ENCODE data around the gene PRPS1L1. TPM values are rescaled to one million over a fixed set of nuclear protein-coding genes. Genes with fewer than 3 reads are reported as not detected.

PRPS1L1 gene
- total and polyA plus RNA-seq, 2 of the 8 experiments (the other 6 are each of a cell fraction or from before 2014, with no cell fraction given) = not detected

DNA sequence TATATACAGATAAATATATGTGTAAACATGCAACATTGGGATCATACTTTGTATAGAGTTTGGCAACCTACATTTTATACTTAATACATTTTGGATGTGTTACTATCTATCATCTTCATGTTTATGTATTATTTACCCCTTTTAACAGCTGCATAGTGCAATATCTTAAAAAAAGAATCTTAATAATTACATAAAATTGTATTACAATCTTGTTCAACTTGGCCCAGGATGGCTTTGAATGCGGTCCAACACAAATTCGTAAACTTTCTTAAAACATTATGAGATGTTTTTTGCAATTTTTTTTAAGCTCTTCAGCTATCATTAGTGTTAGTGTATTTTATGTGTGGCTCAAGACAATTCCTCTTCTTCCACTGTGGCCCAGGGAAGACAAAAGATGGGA is 26.3 kb upstream of the PRPS1L1 start:
- Histone ChIP-seq H3K23ac (ENCODE audit: insufficient read length) (no peak overlapping the region), H3K79me1 (ENCODE audit: low read depth, low read length) (no peaks in the 10 kb centered on the region), H3K36me3 (ENCODE audit: control insufficient read depth in 2 of 4, insufficient read depth in 4 of 4, low read length in 3 of 4) (no peaks in the 10 kb centered on the region), H3K4me3 (ENCODE audit: extremely low read depth in 1 of 4, insufficient read depth in 2 of 4, low read depth in 3 of 4, low read length in 4 of 4) (no peak overlapping the region), H2BK20ac (ENCODE audit: low read length) (no peak overlapping the region), H3K27ac (ENCODE audit: low read depth, low read length) (no peak overlapping the region), H2BK12ac (ENCODE audit: low read depth, low read length) (no peak overlapping the region), H2BK5ac (ENCODE audit: low read depth, low read length) (no peak overlapping the region), H4K8ac (ENCODE audit: extremely low read depth, insufficient read depth, low read length) (no peak overlapping the region), H2AK5ac (ENCODE audit: low read depth, low read length) (no peak overlapping the region), H3K18ac (ENCODE audit: extremely low read depth, low read length) (no peak overlapping the region), H3K14ac (ENCODE audit: insufficient read length) (no peak overlapping the region), H4K91ac (replicated peaks; ENCODE audit: insufficient read length, low read length) (no peak overlapping the region), H3K23me2 (ENCODE audit: low read depth, low read length) (no peaks in the 10 kb centered on the region), H4K5ac (ENCODE audit: insufficient read length, low read depth, low read length) (no peak overlapping the region), H3K9ac (replicated peaks in 1 of 4; ENCODE audit: extremely low read depth in 1 of 4, low read depth in 3 of 4, low read length in 3 of 4) (no peak overlapping the region), H3K79me2 (ENCODE audit: control insufficient read depth in 1 of 2, insufficient read depth in 2 of 2, low read length in 2 of 2) (no peaks in the 10 kb centered on the region), H2AFZ (ENCODE audit: low read length) (no peak overlapping the region), H3K4me1 (replicated peaks in 1 of 4; ENCODE audit: control insufficient read depth in 3 of 4, insufficient read depth in 4 of 4, low read length in 3 of 4) (no peaks in the 10 kb centered on the region), H4K20me1 (replicated peaks in 1 of 2; ENCODE audit: control insufficient read depth in 1 of 2, insufficient read depth in 2 of 2, low read length in 2 of 2) (no peaks in the 10 kb centered on the region), H2BK15ac (ENCODE audit: low read length) (no peak overlapping the region), H3K56ac (replicated peaks; ENCODE audit: insufficient read length, low read depth, low read length) (no peak overlapping the region), H3K9me3 (ENCODE audit: insufficient read depth in 2 of 2, low read depth in 1 of 2, low read length in 1 of 2) (no peaks in the 10 kb centered on the region), H3K4ac (replicated peaks; ENCODE audit: insufficient read length, low read depth, low read length) (no peak overlapping the region), H2BK120ac (replicated peaks; ENCODE audit: low read depth, low read length) (no peak overlapping the region), H3K27me3 (replicated peaks in 1 of 4; ENCODE audit: control insufficient read depth in 3 of 4, extremely low read depth in 1 of 4, insufficient read depth in 3 of 4, low read length in 3 of 4) (no peaks in the 10 kb centered on the region), H3K4me2 (ENCODE audit: insufficient read depth in 1 of 2, low read depth in 2 of 2, low read length in 2 of 2) (no peak overlapping the region)
- ChIA-PET CTCF (ENCODE audit: partially characterized antibody) (interaction anchor here (1.9 kb wide), 1 partner anchor 10 kb away, joined by 8 read pairs; no protein-coding TSS in a partner anchor), POLR2A (ENCODE audit: partially characterized antibody) (no interaction called here)
- no peak for TF ChIP-seq POU5F1 (IDR thresholded peaks at IDR 0.05; ENCODE audit: low read depth, low read length)
- TF ChIP-seq HDAC6 (IDR thresholded peaks at IDR 0.05; ENCODE audit: low read depth, low read length) = no peak
- TF ChIP-seq RFX5 (IDR thresholded peaks at IDR 0.05; ENCODE audit: borderline replicate concordance, low read depth, low read length) = no peak
- no peak for DNase-seq (ENCODE audit: low read depth in 1 of 2, low spot score in 2 of 2)
- 89% methylated on average over 2 of the region's 2 CpGs; no CpG with 5 or more reads in 1 of the 2 experiments for WGBS, 2 experiments (ENCODE audit: extremely low coverage in 1 of 2, insufficient coverage in 1 of 2, insufficient read length in 1 of 2, insufficient replicate concordance in 2 of 2, low coverage in 1 of 2, low lambda C conversion rate in 2 of 2, missing lambda C conversion rate in 1 of 2)
- no peak for FAIRE-seq
